ENCODE data around the gene AMBP.

AMBP gene

GRCh38 chr9:114054191-114054690 lies 23.9 kb downstream of the AMBP start:
- Histone ChIP-seq H2AFZ (ENCODE audit: low read depth, low read length) (no peak overlapping the region), H3K4me3 (ENCODE audit: low read length) (no peak overlapping the region), H3K27ac (ENCODE audit: low read length) (no peak overlapping the region), H3K4me1 (ENCODE audit: low read length) (no peaks in the 10 kb centered on the region), H3K9ac (ENCODE audit: low read length) (no peak overlapping the region), H3K9me3 (ENCODE audit: insufficient read depth, low read length) (no peaks in the 10 kb centered on the region), H4K20me1 (ENCODE audit: insufficient read depth, low read length) (no peaks in the 10 kb centered on the region), H3K36me3 (replicated peaks; ENCODE audit: low read depth, low read length) (no peaks in the 10 kb centered on the region), H3K27me3 (ENCODE audit: low read depth, low read length) (0 out of 2 replicates have a peak, but pooled peaks cover 3% of the 10 kb centered on the region), H3K4me2 (ENCODE audit: low read length) (no peak overlapping the region), H3K79me2 (ENCODE audit: low read length) (no peaks in the 10 kb centered on the region)
- TF ChIP-seq EZH2phosphoT487 (IDR thresholded peaks at IDR 0.05; ENCODE audit: low read depth) (no peak), CTCF (IDR thresholded peaks at IDR 0.05; ENCODE audit: low read depth, low read length) (no peak)

GRCh38 chr9:114053246-114054005 lies 24.7 kb downstream of the AMBP start:
- no peak for TF ChIP-seq EZH2phosphoT487 (IDR thresholded peaks at IDR 0.05; ENCODE audit: low read depth)
- TF ChIP-seq CTCF (IDR thresholded peaks at IDR 0.05; ENCODE audit: low read depth, low read length) = no peak
- Histone ChIP-seq H3K4me3 (ENCODE audit: low read length) (no peak overlapping the region), H4K20me1 (ENCODE audit: insufficient read depth, low read length) (no peaks in the 10 kb centered on the region), H3K27ac (ENCODE audit: low read length) (no peak overlapping the region), H3K9ac (ENCODE audit: low read length) (no peak overlapping the region), H3K4me1 (ENCODE audit: low read length) (no peaks in the 10 kb centered on the region), H3K27me3 (ENCODE audit: low read depth, low read length) (0 out of 2 replicates have a peak, but pooled peaks cover 3% of the 10 kb centered on the region), H2AFZ (ENCODE audit: low read depth, low read length) (no peak overlapping the region), H3K79me2 (ENCODE audit: low read length) (no peaks in the 10 kb centered on the region), H3K4me2 (ENCODE audit: low read length) (no peak overlapping the region), H3K36me3 (replicated peaks; ENCODE audit: low read depth, low read length) (no peaks in the 10 kb centered on the region), H3K9me3 (ENCODE audit: insufficient read depth, low read length) (no peaks in the 10 kb centered on the region)

GRCh38 chr9:114051706-114052105 lies 26.4 kb downstream of the AMBP start:
- 0 out of 2 replicates have a peak, but pooled peaks cover 3% of the 10 kb centered on the region for H3K27me3 ChIP-seq (ENCODE audit: low read depth, low read length)
- TF ChIP-seq CTCF (IDR thresholded peaks at IDR 0.05; ENCODE audit: low read depth, low read length) (no peak), EZH2phosphoT487 (IDR thresholded peaks at IDR 0.05; ENCODE audit: low read depth) (no peak)
- H3K36me3 ChIP-seq (replicated peaks; ENCODE audit: low read depth, low read length) = no peaks in the 10 kb centered on the region
- H3K4me1 ChIP-seq (ENCODE audit: low read length) = no peaks in the 10 kb centered on the region
- H3K27ac ChIP-seq (ENCODE audit: low read length) = no peak overlapping the region
- H3K4me3 ChIP-seq (ENCODE audit: low read length) = no peak overlapping the region
- no peak overlapping the region for H3K9ac ChIP-seq (ENCODE audit: low read length)
- H4K20me1 ChIP-seq (ENCODE audit: insufficient read depth, low read length) = no peaks in the 10 kb centered on the region
- H3K79me2 ChIP-seq (ENCODE audit: low read length) = no peaks in the 10 kb centered on the region
- no peak overlapping the region for H2AFZ ChIP-seq (ENCODE audit: low read depth, low read length)
- no peak overlapping the region for H3K4me2 ChIP-seq (ENCODE audit: low read length)
- H3K9me3 ChIP-seq (ENCODE audit: insufficient read depth, low read length) = no peaks in the 10 kb centered on the region

- peaks cover 3% of the 10 kb centered on the region; the same call in 1 of the 2 replicates for H3K27me3 ChIP-seq (ENCODE audit: low read depth, low read length)
- H3K27ac ChIP-seq (ENCODE audit: low read length) = no peak overlapping the region
- no peak overlapping the region for H3K4me2 ChIP-seq (ENCODE audit: low read length)
Observed at GRCh38 chr9:114051281-114051680, 26.8 kb downstream of the AMBP start.

More at GRCh38 chr9:114051281-114051680, 26.8 kb downstream of the AMBP start:
- no peak overlapping the region for H3K9ac ChIP-seq (ENCODE audit: low read length)
- H3K36me3 ChIP-seq (replicated peaks; ENCODE audit: low read depth, low read length) = no peaks in the 10 kb centered on the region
- no peaks in the 10 kb centered on the region for H3K9me3 ChIP-seq (ENCODE audit: insufficient read depth, low read length)
- H3K4me1 ChIP-seq (ENCODE audit: low read length) = no peaks in the 10 kb centered on the region
- H4K20me1 ChIP-seq (ENCODE audit: insufficient read depth, low read length) = no peaks in the 10 kb centered on the region
- H3K4me3 ChIP-seq (ENCODE audit: low read length) = no peak overlapping the region
- H2AFZ ChIP-seq (ENCODE audit: low read depth, low read length) = no peak overlapping the region
- H3K79me2 ChIP-seq (ENCODE audit: low read length) = no peaks in the 10 kb centered on the region
- TF ChIP-seq EZH2phosphoT487 (IDR thresholded peaks at IDR 0.05; ENCODE audit: low read depth) (no peak), CTCF (IDR thresholded peaks at IDR 0.05; ENCODE audit: low read depth, low read length) (no peak)
